HG02571 (cell line): Measurements from ENCODE around the gene BORCS5.
"Not testable (repeated sequence)": the region's sequence is repeated elsewhere in the genome, so short reads cannot be mapped to it uniquely, and the experiment has no call there.

ENCODE experiments used
- ATAC-seq: cut with Tn5 transposase; IDR thresholded peaks from one replicate; pipeline ENCODE4 v1.9.1; 2021; ENCODE audit warnings: mild to moderate bottlenecking, moderate library complexity; ENCODE audit not compliant: unreplicated experiment

BORCS5 gene

GRCh38 chr12:12481631-12482030 is 124.8 kb downstream of the BORCS5 start:
- no peak for ATAC-seq

- no peak for ATAC-seq
These were observed 125.4 kb downstream of the BORCS5 start for GRCh38 chr12:12482150-12482761.

- ATAC-seq: no peak
These were observed 126.1 kb downstream of the BORCS5 start for GRCh38 chr12:12482959-12483358.

- no peak for ATAC-seq
These were observed 126.6 kb downstream of the BORCS5 start for GRCh38 chr12:12483438-12483837.

- peak; percentile 82 for ATAC-seq
These were observed 129.9 kb downstream of the BORCS5 start for GRCh38 chr12:12486661-12487240.

GRCh38 chr12:12487490-12487889 is 130.6 kb downstream of the BORCS5 start:
- no peak for ATAC-seq

GRCh38 chr12:12488296-12488695 is 131.4 kb downstream of the BORCS5 start:
- no peak for ATAC-seq

GRCh38 chr12:12488823-12489550 is 132.1 kb downstream of the BORCS5 start:
- no peak for ATAC-seq

GRCh38 chr12:12491606-12492005 is 134.7 kb downstream of the BORCS5 start:
- ATAC-seq: no peak

- no peak for ATAC-seq
These were observed 135.7 kb downstream of the BORCS5 start for GRCh38 chr12:12492547-12492946.

- no peak for ATAC-seq
These were observed 138.7 kb downstream of the BORCS5 start for GRCh38 chr12:12495536-12495935.

GRCh38 chr12:12498210-12498609 is 141.3 kb downstream of the BORCS5 start:
- ATAC-seq: no peak

GRCh38 chr12:12499909-12500604 is 143.2 kb downstream of the BORCS5 start:
- ATAC-seq: no peak

GRCh38 chr12:12501121-12501520 is 144.2 kb downstream of the BORCS5 start:
- ATAC-seq: no peak

- ATAC-seq: not testable (repeated sequence)
These were observed 145.4 kb downstream of the BORCS5 start for GRCh38 chr12:12502130-12502814.

- no peak for ATAC-seq
These were observed 145.9 kb downstream of the BORCS5 start for GRCh38 chr12:12502815-12503151.

GRCh38 chr12:12503384-12504078 is 146.7 kb downstream of the BORCS5 start:
- ATAC-seq: no peak

GRCh38 chr12:12505544-12506495 is 148.9 kb downstream of the BORCS5 start:
- peak; percentile 79 for ATAC-seq

GRCh38 chr12:12506496-12506890 is 149.6 kb downstream of the BORCS5 start:
- ATAC-seq: no peak
